Stimulated activated CD8-positive, alpha-beta memory T cell treated with anti-CD3 and anti-CD28 coated beads, Interleukin-7, amount 100 ng/mL, for 48 hours (primary cell): Measurements from ENCODE around the gene SSU72.

Experiments used
- DNase-seq, 2 donors: peaks; one replicate each; pipeline ENCODE4 v3.0.0-alpha.2; 2020; ENCODE audit warnings: low read depth in 1 of 2; ENCODE audit errors: extremely low read depth in 1 of 2

The SSU72 gene

GRCh38 chr1:1612104-1612400 is 37.4 kb upstream of the SSU72 start:
- DNase-seq: no peak

GRCh38 chr1:1610796-1611195 is 36.1 kb upstream of the SSU72 start:
- no peak for DNase-seq

- no peak for DNase-seq
Measured at GRCh38 chr1:1609822-1610485, 35.3 kb upstream of the SSU72 start.

GRCh38 chr1:1606232-1606631 is 31.6 kb upstream of the SSU72 start:
- no peak for DNase-seq

GRCh38 chr1:1605724-1606123 is 31.1 kb upstream of the SSU72 start:
- DNase-seq: no peak

- DNase-seq: no peak
Measured at GRCh38 chr1:1605034-1605591, 30.4 kb upstream of the SSU72 start.

GRCh38 chr1:1604374-1605033 is 29.8 kb upstream of the SSU72 start:
- DNase-seq: no peak

GRCh38 chr1:1603671-1604373 is 29.2 kb upstream of the SSU72 start:
- DNase-seq: no peak

GRCh38 chr1:1602968-1603506 is 28.4 kb upstream of the SSU72 start:
- no peak for DNase-seq

- no peak for DNase-seq
Measured at GRCh38 chr1:1602304-1602967, 27.8 kb upstream of the SSU72 start.

- DNase-seq: no peak
Measured at GRCh38 chr1:1601564-1602303, 27.1 kb upstream of the SSU72 start.

- DNase-seq: no peak
Measured at GRCh38 chr1:1600861-1601563, 26.3 kb upstream of the SSU72 start.

GRCh38 chr1:1599935-1600860 is 25.5 kb upstream of the SSU72 start, which contains the start of gene FNDC10:
Gene FNDC10 (minus strand): TSS chr1:1600135. CDS start chr1:1600015, 120 bp downstream.
- DNase-seq: no peak

GRCh38 chr1:1599030-1599934 is 24.6 kb upstream of the SSU72 start:
- no peak for DNase-seq

GRCh38 chr1:1598720-1599029 is 24.0 kb upstream of the SSU72 start:
- no peak for DNase-seq

GRCh38 chr1:1598051-1598719 is 23.5 kb upstream of the SSU72 start:
- no peak for DNase-seq

GRCh38 chr1:1597275-1597930 is 22.7 kb upstream of the SSU72 start:
- DNase-seq: no peak
